ENCODE measurements around the gene SMARCD3.

GRCh38 chr7:151228024-151228866 lies 20.2 kb downstream of the SMARCD3 start:
- TF ChIP-seq CTCF (IDR thresholded peaks at IDR 0.05; ENCODE audit: low read depth, low read length): no peak
- TF ChIP-seq EZH2phosphoT487 (IDR thresholded peaks at IDR 0.05; ENCODE audit: low read depth): no peak

Data from OCI-LY3 (cell line).